H9 (cell line): ENCODE data around the gene CDC37. TPM values are rescaled to one million over a fixed set of nuclear protein-coding genes. Genes with fewer than 3 reads are reported as not detected.

Source experiments
- DNase-seq: peaks from one replicate; pipeline ENCODE4 v3.0.0-alpha.2; 2017
- H2AFZ ChIP-seq: one replicate; pipeline ENCODE4 v1.6.1; 2013; ENCODE audit warnings: mild to moderate bottlenecking, low read length, control low read depth, moderate library complexity
- H2AK5ac ChIP-seq: 2 replicates; pipeline ENCODE4 v1.6.1; 2013; ENCODE audit warnings: low read length, control low read depth, mixed read lengths; ENCODE audit not compliant: insufficient read length
- H2BK120ac ChIP-seq: one replicate; pipeline ENCODE4 v1.6.1; 2013; ENCODE audit warnings: low read depth, mild to moderate bottlenecking, low read length, control low read depth, inconsistent platforms; ENCODE audit not compliant: poor library complexity, severe bottlenecking
- H2BK12ac ChIP-seq: 2 replicates; pipeline ENCODE4 v1.6.1; 2013; ENCODE audit warnings: low read length, control low read depth, mixed read lengths, low read depth; ENCODE audit not compliant: insufficient read length
- H2BK15ac ChIP-seq: 2 replicates; pipeline ENCODE4 v1.6.1; 2013; ENCODE audit warnings: low read depth, low read length, control low read depth
- H2BK20ac ChIP-seq: one replicate; pipeline ENCODE4 v1.6.1; 2013; ENCODE audit warnings: low read depth, mild to moderate bottlenecking, low read length, control low read depth, inconsistent platforms; ENCODE audit not compliant: poor library complexity, severe bottlenecking
- H2BK5ac ChIP-seq: 2 replicates; pipeline ENCODE4 v1.6.1; 2013; ENCODE audit warnings: low read length, control low read depth, mixed read lengths; ENCODE audit not compliant: insufficient read length
- H3K14ac ChIP-seq: 2 replicates; pipeline ENCODE4 v1.6.1; 2013; ENCODE audit warnings: low read length, control low read depth; ENCODE audit not compliant: insufficient read depth
- H3K18ac ChIP-seq: 2 replicates; pipeline ENCODE4 v1.6.1; 2013; ENCODE audit warnings: low read depth, mild to moderate bottlenecking, mixed read lengths, low read length, control low read depth; ENCODE audit not compliant: insufficient read length
- H3K23ac ChIP-seq: 2 replicates; pipeline ENCODE4 v1.6.1; 2013; ENCODE audit warnings: low read length, control low read depth, mixed read lengths, low read depth; ENCODE audit not compliant: insufficient read length
- H3K23me2 ChIP-seq: 2 replicates; pipeline ENCODE4 v1.6.1; 2013; ENCODE audit warnings: low read depth, mild to moderate bottlenecking, mixed read lengths, low read length, control low read depth; ENCODE audit not compliant: insufficient read length, poor library complexity, severe bottlenecking
- H3K27ac ChIP-seq: 2 replicates; pipeline ENCODE4 v1.5.1; 2013; ENCODE audit warnings: low read length, control low read depth, mixed read lengths, low read depth; ENCODE audit not compliant: insufficient read length
- H3K27me3 ChIP-seq: 2 replicates; pipeline ENCODE4 v1.6.1; 2013; ENCODE audit warnings: low read length, control low read depth, inconsistent platforms; ENCODE audit not compliant: insufficient read depth
- H3K4ac ChIP-seq: 2 replicates; pipeline ENCODE4 v1.6.1; 2013; ENCODE audit warnings: low read depth, mild to moderate bottlenecking, control low read depth, inconsistent platforms, low read length, moderate library complexity
- H3K4me1 ChIP-seq: 2 replicates; pipeline ENCODE4 v1.6.1; 2013; ENCODE audit warnings: low read length, control low read depth, inconsistent platforms; ENCODE audit not compliant: insufficient read depth
- H3K4me2 ChIP-seq: 2 replicates; pipeline ENCODE4 v1.6.1; 2013; ENCODE audit warnings: low read length, control low read depth, mixed read lengths; ENCODE audit not compliant: insufficient read length, insufficient read depth
- H3K56ac ChIP-seq: 2 replicates; pipeline ENCODE4 v1.6.1; 2013; ENCODE audit warnings: low read depth, mild to moderate bottlenecking, mixed read lengths, low read length, control low read depth; ENCODE audit not compliant: insufficient read length
- H3K79me1 ChIP-seq: 2 replicates; pipeline ENCODE4 v1.6.1; 2013; ENCODE audit warnings: low read depth, mild to moderate bottlenecking, moderate library complexity, low read length, control low read depth, inconsistent platforms; ENCODE audit not compliant: insufficient read depth, poor library complexity, severe bottlenecking
- H3K79me2 ChIP-seq: 2 replicates; pipeline ENCODE4 v1.6.1; 2013; ENCODE audit warnings: low read length, control low read depth, inconsistent platforms; ENCODE audit not compliant: insufficient read depth
- H3K9ac ChIP-seq: 2 replicates; pipeline ENCODE4 v1.6.1; 2013; ENCODE audit warnings: low read length, control low read depth, mixed read lengths; ENCODE audit not compliant: insufficient read length; ENCODE audit errors: extremely low read depth
- H3K9me3 ChIP-seq: one replicate; pipeline ENCODE4 v1.6.1; 2013; ENCODE audit warnings: low read depth, low read length, inconsistent platforms; ENCODE audit not compliant: control insufficient read depth
- H3T11ph ChIP-seq: one replicate; pipeline ENCODE4 v1.6.1; 2013; ENCODE audit warnings: mild to moderate bottlenecking, low read length, control low read depth, inconsistent platforms
- H4K20me1 ChIP-seq: one replicate; pipeline ENCODE4 v1.6.1; 2013; ENCODE audit not compliant: control insufficient read depth, insufficient read length, insufficient read depth
- H4K5ac ChIP-seq: 2 replicates; pipeline ENCODE4 v1.6.1; 2013; ENCODE audit warnings: low read depth, mild to moderate bottlenecking, mixed read lengths, low read length, control low read depth; ENCODE audit not compliant: insufficient read length
- H4K8ac ChIP-seq: replicated peaks from 2 replicates; pipeline ENCODE4 v1.6.1; 2013; ENCODE audit warnings: low read length, control low read depth, mixed read lengths, low read depth; ENCODE audit not compliant: insufficient read length
- H4K91ac ChIP-seq: 2 replicates; pipeline ENCODE4 v1.6.1; 2013; ENCODE audit warnings: low read depth, mild to moderate bottlenecking, moderate library complexity, mixed read lengths, low read length, control low read depth; ENCODE audit not compliant: insufficient read length
- H3K27ac Mint-ChIP-seq, 3 experiments: 2 replicates in 2 of 3; 3 replicates in 1 of 3; pipeline ENCODE4 v1.8.0; 2020 to 2021; ENCODE audit warnings: mixed read lengths in 3 of 3, mild to moderate bottlenecking in 1 of 3, moderate library complexity in 1 of 3
- H3K27me3 Mint-ChIP-seq: 2 replicates; pipeline ENCODE4 v1.8.0; 2021; ENCODE audit warnings: low read depth, mild to moderate bottlenecking, moderate library complexity, mixed read lengths
- H3K36me3 Mint-ChIP-seq, 3 experiments: 2 replicates in 2 of 3; 3 replicates in 1 of 3; pipeline ENCODE4 v1.8.0; 2020 to 2021; ENCODE audit warnings: low read depth in 3 of 3, mixed read lengths in 3 of 3; ENCODE audit not compliant: insufficient read depth in 1 of 3
- H3K4me1 Mint-ChIP-seq, 2 experiments: 2 replicates each; pipeline ENCODE4 v1.8.0; 2020; ENCODE audit warnings: mixed read lengths in 2 of 2
- H3K4me3 Mint-ChIP-seq, 2 experiments: 2 replicates in 1 of 2; 3 replicates in 1 of 2; pipeline ENCODE4 v1.8.0; 2020 to 2021; ENCODE audit warnings: mild to moderate bottlenecking in 2 of 2, mixed read lengths in 2 of 2, moderate library complexity in 1 of 2
- H3K9me3 Mint-ChIP-seq, 2 experiments: 2 replicates in 1 of 2; 3 replicates in 1 of 2; pipeline ENCODE4 v1.8.0; 2020; ENCODE audit warnings: mild to moderate bottlenecking in 2 of 2, mixed read lengths in 2 of 2, moderate library complexity in 1 of 2
- CTCF ChIP-seq: fragments of 200-600 bp; sonication (generic); conservative IDR thresholded peaks from 3 replicates; pipeline ENCODE4 v1.8.0; 2021; ENCODE audit warnings: antibody characterized with exemption, mild to moderate bottlenecking
- WGBS: extraction: QIAGEN DNeasy Blood & Tissue Kit; methylation state at CpG from one replicate; pipeline ENCODE4 v1.1.7; 2013; ENCODE audit warnings: missing lambda C conversion rate, low lambda C conversion rate, mixed read lengths; ENCODE audit not compliant: insufficient read length; ENCODE audit errors: extremely low coverage; 5-methylcytosine and 5-hydroxymethylcytosine counted together
- total RNA-seq: library from RNA; stranded (reverse); gene quantifications from 2 replicates; pipeline ENCODE4 v1.2.1, GENCODE V29; 2021

Gene CDC37
- total RNA-seq, 1 experiment from 2014 or later: 155 TPM

DNA sequence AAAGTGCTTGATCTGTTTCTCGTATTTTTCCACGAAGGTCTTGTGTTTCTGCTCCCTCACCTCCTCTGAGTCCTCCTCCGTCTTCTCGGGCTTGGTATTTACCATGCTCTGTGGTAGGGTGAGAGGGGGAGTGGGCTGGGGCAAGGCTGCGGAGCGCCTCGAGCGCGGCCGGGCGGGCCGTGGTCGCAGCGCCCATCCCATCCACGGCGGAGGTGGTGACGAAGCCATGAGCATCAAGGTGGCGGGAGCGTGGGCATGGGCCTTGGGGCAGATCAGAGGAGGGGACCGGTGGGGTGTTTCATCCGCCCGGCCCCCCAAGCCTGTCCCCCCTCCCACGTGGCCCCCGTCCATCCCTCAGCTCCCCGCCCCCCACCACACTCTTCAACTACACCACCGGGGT is 7.9 kb downstream of the CDC37 start:
- H2BK5ac ChIP-seq: no peak overlapping the region
- H2BK15ac ChIP-seq: no peak overlapping the region
- H3K9ac ChIP-seq: no peak overlapping the region
- H3K27ac ChIP-seq: no peak overlapping the region
- no peaks in the 10 kb centered on the region for H3K23me2 ChIP-seq
- H3K4ac ChIP-seq: no peak overlapping the region
- H3K14ac ChIP-seq: no peak overlapping the region
- H4K8ac ChIP-seq: no peak overlapping the region
- no peak overlapping the region for H2BK12ac ChIP-seq
- H3K4me2 ChIP-seq: no peak overlapping the region
- H3K23ac ChIP-seq: no peak overlapping the region
- H4K91ac ChIP-seq: no peak overlapping the region
- no peaks in the 10 kb centered on the region for H3K27me3 ChIP-seq
- peaks cover 6% of the 10 kb centered on the region for H3K79me1 ChIP-seq
- DNase-seq: no peak
- Mint-ChIP-seq H3K4me3 (no peak overlapping the region), H3K36me3 (peaks cover 33 to 67% (median 64%) of the 10 kb centered on the region in 3 experiments; a peak in 6 of 7 replicates), H3K27me3 (no peaks in the 10 kb centered on the region), H3K4me1 (no peaks in the 10 kb centered on the region), H3K27ac (no peak overlapping the region), H3K9me3 (no peaks in the 10 kb centered on the region)
- H3K56ac ChIP-seq: no peak overlapping the region
- no peak overlapping the region for H4K5ac ChIP-seq
- no peak overlapping the region for H2AFZ ChIP-seq
- H2BK20ac ChIP-seq: no peak overlapping the region
- H3K18ac ChIP-seq: no peak overlapping the region
- H4K20me1 ChIP-seq: no peaks in the 10 kb centered on the region
- no peak overlapping the region for H3T11ph ChIP-seq
- H2AK5ac ChIP-seq: no peak overlapping the region
- H3K79me2 ChIP-seq: peaks cover 4% of the 10 kb centered on the region; the same call in 1 of the 2 replicates
- no peaks in the 10 kb centered on the region for H3K9me3 ChIP-seq
- TF ChIP-seq CTCF: no peak
- no CpG with 5 or more reads among the region's 26 CpGs for WGBS
- no peak overlapping the region for H2BK120ac ChIP-seq
- no peaks in the 10 kb centered on the region for H3K4me1 ChIP-seq
